Sciatic nerve (tissue), 2 donors: Measurements from ENCODE around the gene IL21. TPM values are rescaled to one million over a fixed set of nuclear protein-coding genes. Genes with fewer than 3 reads are reported as not detected.

Experiments used
- ATAC-seq: fragments of 200-7000 bp; cut with Tn5 transposase; one replicate; pipeline ENCODE4 v1.9.1; 2020; ENCODE audit warnings: mild to moderate bottlenecking, moderate library complexity
- DNase-seq: peaks from one replicate; pipeline ENCODE4 v3.0.0-alpha.2; 2020; ENCODE audit warnings: low spot score
- intact Hi-C: fragments of 100-400 bp; cut with DNase I; formaldehyde crosslinking; loops from one replicate; pipeline ENCODE4 v1.14.2; 2022
- total RNA-seq: library from RNA; stranded (reverse); fragmentation: NEBNext Ultra II Directional; extraction: Animal tissue kit (Norgen Biotek cat#: 25700); gene quantifications from one replicate; pipeline ENCODE4 v1.2.1, GENCODE V29; 2021
- donor health status: DM: no; HTN: no; CAD: no.
- donor health status: DM: no; HTN: no; CAD: no.

Gene IL21
- total RNA-seq, 1 donor from 2014 or later, result not detected

DNA sequence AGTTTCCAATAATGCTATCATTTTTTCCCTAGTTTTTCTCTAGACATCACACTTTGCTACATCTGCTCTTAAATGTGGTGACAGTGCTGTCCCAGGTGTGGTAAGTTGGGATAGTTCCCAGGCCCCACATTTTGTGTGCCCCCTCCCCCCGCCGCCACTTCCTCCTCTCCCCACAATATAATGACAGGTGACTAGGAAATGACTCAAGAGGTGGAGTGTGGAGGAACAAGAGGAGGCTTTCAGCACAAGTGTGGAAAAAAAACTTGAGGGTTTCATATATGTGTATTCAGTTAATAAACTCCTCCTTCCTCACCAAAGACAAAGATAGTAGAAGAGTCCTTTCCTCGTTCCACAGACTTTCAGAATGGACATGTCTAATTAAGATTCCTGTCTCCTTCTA is 18.3 kb upstream of the IL21 start:
- intact Hi-C loops, result no loop called here
- ATAC-seq (no peak), DNase-seq (no peak)

DNA sequence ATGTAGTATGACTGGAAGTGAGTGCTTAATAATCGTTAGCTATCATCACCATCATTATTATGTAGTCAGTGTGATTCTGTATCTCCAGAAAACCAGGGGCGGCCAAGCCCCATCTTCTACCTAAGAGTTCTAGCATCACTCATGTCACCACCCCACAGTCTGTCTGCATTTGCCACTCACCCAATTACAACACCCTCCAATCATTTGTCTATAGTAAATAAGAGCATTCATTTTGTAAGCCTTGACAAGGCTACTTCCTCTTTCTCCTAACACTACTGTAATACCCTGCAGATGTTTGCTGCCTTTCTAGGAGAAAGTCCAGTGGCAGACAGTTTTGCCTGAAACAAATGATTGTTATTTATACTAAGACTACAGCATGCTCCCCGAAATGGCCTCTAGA is 15.8 kb upstream of the IL21 start:
- ATAC-seq (no peak), DNase-seq (no peak)
- intact Hi-C loops, result no loop called here

DNA sequence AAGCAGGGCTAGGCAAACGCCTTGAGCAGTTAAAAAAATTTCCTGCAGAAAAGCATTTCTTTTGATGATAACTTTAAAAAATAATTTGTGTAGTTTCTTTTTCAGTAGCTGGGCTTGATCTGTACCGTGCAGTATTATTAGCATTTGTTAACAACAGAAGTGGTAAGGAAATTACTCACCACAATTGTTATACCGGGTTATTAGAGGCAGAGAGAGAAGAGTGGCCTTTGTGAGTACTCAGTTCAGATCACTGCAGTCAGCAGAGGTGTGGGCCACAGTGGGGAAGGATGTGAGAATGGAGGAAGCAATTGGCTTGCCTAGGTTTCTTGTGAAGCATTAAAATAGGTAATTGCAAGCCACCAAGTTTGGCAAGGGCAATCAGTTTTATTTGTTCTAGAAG is 14.3 kb upstream of the IL21 start:
- no peak for DNase-seq
- intact Hi-C loops, result no loop called here
- ATAC-seq, result no peak

DNA sequence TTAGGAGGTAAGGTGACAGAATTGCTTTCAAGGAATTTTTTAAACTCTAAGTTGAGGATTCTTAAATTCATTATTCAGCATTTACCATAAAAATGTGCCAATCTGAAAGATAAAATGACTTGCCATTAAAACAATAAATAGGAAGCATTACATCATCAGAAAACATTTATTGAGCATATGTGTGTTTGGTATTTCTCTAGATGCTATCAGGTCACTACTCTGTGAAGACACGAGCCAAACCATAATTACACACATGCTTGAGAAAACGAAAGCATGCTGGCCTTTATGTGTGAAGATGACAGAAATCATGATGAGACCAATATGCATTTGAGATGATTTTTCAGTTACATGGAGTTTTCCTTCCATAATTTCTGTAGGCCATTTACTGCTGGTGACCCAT is 12.3 kb upstream of the IL21 start:
- intact Hi-C loops, result no loop called here

DNA sequence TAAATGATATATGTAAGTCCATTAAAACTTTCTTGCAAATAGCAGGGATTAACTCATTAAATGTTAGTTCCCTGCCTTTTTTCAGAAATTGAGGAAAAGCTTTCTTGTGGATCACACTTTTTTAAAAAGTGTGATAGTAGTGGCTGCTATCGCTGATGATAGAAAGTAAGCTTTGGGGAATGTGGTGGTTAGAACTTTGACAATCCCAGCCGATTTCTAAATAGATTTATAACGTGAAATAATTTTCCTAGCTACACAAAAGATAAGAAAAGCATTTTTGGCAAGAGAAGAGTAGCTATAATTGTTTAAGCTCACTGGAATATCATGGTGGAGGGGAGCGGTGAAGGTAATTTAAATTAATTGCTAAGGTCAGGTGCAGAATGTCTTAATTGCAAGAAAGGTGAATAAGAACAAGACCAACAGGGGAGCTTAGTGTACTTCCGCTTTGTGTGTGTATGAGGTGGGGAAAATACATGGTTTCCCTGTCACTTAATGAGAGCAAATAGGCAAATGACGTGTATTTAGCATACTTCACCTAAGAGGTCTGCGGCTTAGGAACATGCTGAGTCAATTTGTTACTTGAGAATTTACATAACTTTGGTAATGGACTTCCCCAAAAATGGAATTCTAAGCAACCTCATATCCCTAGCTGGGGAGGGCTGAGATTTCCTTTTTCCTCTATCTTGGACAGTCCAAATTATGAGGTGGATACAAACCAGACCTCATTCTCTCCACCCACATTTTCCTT is 11.7 kb upstream of the IL21 start:
- DNase-seq (no peak), ATAC-seq (no peak)
- intact Hi-C loops, result no loop called here

More for the DNA sequence above, 12.3 kb upstream of the IL21 start:
- DNase-seq, result no peak
- ATAC-seq, result no peak

DNA sequence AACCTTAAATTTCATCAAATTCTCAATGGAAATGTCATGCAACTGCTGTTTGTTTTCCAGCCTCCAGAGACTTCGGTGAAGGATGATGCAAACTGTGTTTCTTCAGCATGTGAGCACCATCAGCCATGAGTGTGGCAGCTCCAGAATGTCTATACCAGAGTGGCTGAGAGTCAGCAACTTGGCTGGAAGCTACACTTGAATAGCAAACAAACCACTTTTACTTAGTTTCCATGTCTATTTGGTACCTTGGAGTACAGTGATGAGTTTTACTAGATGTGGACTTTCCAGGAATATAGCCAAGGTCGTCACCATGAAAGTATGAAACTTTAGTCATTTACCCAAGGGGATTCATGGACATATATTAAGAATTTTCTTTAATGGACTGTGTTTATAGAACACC is 4.3 kb upstream of the IL21 start:
- DNase-seq (no peak), ATAC-seq (no peak)
- intact Hi-C loops, result no loop called here

DNA sequence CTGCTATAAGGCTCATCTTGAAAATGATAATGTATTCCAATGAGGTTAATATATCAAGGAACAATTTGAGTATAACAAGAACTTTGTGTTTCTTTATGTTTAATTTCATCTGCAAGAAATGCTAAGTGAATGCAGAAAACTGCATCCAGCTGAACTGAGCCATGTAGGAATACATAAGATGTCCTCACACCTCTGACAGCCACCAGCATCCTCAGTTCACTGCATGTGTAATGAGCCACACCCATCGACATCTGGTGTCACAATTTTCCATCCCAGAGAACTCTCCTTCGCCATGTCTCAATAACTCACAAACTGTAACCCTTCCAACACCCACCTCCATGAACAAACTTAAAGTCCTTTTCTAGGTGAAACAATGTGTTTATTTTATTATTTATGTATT is 3.3 kb upstream of the IL21 start:
- intact Hi-C loops, result no loop called here
- DNase-seq (no peak), ATAC-seq (no peak)

DNA sequence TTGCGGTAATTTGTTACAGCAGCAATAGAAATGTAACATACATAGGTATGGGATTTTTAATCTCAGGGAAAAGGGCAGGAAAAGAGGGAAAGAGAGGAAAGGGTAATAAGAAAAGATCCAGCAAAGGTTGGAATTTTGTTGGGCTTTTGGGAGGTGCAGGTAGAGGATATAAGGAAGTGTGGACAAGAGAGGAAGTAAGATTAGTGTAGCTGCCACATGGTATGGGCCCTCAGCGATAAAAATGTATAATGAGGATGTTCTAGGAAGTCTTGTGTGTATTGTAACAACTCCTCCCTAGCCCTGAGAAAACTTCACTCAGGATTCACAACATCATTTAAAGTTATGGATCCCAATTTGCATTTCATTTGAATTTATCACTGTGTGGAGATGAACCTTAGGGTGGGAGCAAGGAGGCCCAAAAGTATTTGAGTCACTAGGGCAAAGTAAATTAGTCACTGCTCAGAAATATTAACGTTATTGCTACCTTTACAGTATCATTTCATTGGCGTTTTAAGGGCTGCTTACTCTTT is 2.8 kb upstream of the IL21 start:
- DNase-seq, result no peak
- intact Hi-C loops, result no loop called here
- no peak for ATAC-seq

DNA sequence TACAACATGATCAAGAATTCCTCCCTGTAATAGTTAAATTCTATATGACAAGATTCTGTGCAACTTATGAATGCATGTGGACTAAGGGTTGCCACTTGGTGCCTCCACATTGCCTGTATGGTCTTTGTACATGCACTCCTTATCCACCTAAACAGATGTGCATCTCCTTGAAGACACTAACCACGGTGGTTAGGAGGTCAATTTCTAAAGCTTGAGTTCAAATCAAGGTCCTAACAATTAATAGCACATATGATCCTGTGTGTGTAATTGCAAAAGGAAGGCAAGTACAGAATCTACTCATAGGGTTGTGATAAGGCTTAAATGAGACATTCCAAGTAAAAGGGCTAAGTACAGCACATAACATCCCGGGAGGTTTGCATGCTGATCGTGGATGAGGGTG is 1.5 kb upstream of the IL21 start:
- no peak for ATAC-seq
- DNase-seq, result no peak
- intact Hi-C loops, result no loop called here

DNA sequence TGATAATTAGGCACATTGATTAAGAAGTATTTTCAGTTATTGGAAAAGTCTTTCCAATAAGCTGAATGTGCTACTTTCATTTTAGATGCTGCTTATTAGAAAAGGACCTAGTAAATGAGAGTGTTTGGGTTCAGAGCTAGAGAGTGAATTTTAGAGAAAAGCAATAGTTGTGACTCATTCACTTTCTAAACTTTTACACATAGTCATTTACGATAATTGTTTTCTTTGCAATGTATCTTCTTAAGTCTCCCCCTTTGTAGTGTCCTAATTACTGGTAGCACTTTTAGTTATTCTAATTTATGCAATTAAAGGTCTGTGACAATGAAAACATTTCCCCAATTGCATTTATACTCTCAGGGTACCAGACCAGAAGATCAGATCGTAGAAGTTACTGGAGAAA is 1.3 kb downstream of the IL21 start:
- intact Hi-C loops, result no loop called here
- ATAC-seq (no peak), DNase-seq (no peak)

DNA sequence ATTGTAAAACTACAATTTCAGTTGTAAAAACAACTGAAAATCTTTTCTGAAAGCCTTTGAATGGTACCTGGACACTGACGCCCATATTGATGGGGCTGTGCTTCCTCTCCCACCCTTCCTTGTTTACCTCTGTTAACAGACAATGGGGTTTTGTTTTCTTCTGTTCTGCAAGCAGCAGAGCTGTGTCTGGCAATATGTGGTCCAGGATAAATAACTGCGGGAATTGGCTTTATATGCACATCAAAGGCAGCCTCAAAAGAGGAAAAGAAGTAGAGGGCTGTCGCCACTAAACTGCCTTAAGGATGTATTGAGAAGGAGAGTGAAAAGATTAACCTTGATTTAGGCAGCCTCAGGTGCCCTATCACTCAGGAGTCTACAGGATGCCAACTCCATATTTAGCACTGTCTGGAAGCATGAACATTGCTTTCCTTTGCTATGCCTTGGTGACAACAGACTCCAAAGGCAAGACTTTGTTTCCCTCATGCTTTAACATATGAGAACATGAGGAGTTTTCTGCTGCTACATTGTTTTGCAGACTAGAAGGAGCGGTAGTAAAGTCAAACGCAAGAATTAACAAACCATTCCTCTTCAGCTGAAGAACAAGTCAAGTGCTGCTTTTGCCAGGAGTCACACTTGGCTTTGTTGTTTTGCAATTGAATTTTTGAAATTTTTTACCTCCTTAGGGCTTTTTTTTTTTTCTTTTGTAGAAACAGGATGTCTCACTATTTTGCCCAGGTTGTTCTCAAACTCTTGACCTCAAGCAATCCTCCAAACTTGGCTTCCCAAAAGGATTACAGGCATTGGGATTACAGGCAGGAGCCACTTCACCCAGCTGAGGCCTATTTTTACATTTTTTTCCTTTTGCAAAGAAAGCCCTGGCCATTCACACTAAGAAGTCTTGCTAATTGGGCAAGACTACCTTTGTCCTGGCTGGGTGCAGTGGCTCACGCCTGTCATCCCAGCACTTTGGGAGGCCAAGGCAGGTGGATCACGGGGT is 3.0 kb downstream of the IL21 start:
- ATAC-seq, result no peak
- intact Hi-C loops, result no loop called here
- no peak for DNase-seq

DNA sequence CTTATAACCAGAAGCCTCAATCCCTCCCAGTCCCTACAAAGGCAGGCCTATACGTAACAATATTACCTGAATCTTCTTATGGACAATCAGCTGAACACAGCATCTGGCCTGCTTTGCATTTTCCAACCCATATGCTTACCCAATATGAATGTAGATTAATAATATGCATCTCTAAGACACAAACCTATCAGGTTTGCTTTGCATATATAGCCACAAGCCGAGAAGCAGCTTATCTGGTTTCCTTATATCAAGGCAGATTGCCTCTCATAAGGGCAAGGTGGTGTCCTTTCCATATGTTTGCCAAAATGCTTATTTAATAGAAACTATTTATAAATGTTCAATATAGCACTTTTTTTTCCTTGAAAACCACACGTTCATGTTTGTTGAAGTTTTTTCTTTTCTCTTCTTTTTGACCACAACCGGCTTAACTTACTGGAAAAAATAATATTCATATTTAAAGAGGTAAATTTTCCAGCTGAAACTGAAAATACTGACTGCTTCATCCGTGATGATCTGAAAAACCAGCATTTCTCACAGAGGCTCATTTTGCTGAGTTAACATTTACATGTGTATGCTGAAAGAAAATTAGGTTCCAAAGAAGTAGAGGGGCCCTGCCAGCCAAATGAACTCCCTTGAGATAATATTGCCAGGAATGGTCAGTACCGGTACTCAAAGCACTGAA is 3.8 kb downstream of the IL21 start:
- no peak for DNase-seq
- no peak for ATAC-seq
- intact Hi-C loops, result no loop called here

DNA sequence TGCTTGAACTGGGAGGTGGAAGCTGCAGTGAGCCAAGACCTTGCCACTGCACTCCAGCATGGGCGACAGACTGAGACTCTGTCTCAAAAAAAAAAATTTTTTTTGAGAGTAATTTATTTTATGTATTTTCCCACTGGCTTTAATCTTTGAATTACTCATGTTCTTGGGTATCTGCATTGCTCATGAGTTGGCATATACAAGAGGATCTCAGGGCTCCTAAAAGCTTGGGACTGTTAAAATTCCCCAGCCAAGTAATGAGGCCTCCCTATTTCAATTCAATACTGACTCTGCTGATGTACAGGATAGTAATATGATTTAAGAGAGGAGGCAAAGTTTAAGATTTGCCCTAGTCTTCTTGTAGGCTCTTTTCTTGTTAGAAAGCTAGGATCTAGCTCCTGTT is 6.2 kb downstream of the IL21 start:
- intact Hi-C loops, result no loop called here
- ATAC-seq (no peak), DNase-seq (no peak)

DNA sequence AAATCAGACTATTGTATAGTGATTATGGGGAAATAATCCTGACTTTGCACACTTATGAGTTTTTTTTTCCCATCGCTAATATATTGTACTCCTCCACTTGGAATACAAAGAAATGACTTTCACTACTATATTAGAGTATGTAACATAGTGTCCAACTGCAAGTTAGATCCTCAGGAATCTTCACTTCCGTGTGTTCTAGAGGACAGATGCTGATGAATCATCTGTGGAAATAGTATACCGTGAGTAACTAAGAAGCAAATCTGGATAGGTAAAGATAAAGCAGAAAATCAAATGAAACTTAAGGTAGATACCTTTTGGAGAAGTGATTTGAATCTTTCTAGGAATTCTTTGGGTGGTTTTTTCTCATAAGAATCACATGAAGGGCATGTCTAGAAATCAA is 8.3 kb downstream of the IL21 start:
- DNase-seq (no peak), ATAC-seq (no peak)
- intact Hi-C loops, result no loop called here

DNA sequence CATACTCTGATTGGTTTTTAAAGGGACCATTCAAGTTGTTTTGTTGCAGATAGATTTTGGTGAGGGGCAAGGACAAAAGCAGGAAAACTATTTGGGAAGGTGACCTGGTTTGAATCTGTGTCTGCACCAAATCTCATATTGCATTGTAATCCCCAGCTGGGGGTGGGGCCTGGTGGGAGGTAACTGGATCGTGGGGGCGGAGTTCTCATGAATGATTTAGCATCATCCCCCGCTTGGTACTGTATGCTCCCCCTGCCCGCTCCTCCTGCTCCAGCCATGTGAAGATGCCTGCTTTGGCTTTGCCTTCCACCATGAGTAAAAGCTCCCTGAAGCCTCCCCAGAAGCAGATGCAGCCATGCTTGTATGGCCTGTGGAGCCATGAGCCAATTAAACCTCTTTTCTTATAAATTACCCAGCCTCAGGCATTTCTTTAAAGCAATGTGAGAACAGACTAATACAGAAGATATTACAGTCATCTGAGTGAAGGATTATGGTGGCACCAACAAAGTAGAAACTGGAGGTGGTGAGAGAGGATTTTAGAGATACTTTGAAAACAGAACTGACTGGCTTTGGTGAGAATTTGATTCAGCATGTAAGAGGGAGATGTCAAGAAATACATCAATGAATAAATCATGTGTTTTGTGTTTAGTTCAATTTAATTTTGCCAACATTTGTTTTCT is 14.4 kb downstream of the IL21 start:
- DNase-seq (no peak), ATAC-seq (no peak)
- intact Hi-C loops, result no loop called here

DNA sequence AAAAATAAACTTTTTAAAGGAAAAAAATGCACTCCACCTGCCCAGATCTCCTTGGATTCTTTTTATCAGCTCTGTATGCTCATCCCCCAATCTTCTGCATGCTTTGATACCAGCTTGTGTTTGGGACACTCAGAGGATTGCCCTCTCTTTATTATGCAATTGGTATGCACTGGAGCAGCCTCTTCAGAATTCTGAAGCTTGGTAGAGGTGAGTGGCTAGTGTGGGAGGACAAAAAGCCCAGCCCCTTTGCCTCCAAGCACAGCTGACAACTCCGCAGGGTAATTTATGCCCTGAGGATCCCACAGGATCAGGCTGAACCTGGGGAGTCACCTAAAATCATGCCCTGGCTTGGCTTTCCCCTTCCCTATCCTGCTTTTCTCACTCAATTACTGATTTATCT is 16.7 kb downstream of the IL21 start:
- intact Hi-C loops, result no loop called here
- DNase-seq, result no peak
- ATAC-seq, result no peak

DNA sequence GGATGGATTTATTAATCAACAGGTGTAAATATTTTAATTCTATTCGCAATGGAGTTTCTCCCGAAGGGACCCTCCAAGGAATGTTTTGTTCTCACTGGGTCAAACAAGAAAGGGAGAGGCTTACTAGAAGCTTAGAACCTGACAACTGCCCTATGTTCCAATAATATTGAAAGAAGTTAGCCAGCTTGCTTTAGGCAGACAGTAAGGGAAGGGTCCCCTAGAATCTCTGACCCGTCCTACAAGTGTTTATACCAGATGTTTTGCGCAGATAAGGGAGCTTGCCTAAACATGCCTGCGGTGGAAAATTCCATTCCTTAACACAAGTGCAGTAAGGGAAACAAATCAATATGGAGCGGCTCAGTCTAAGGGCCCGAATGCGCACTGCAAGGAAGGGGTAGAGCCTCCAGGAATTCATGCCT is 17.7 kb downstream of the IL21 start:
- DNase-seq (no peak), ATAC-seq (no peak)
- intact Hi-C loops, result no loop called here

DNA sequence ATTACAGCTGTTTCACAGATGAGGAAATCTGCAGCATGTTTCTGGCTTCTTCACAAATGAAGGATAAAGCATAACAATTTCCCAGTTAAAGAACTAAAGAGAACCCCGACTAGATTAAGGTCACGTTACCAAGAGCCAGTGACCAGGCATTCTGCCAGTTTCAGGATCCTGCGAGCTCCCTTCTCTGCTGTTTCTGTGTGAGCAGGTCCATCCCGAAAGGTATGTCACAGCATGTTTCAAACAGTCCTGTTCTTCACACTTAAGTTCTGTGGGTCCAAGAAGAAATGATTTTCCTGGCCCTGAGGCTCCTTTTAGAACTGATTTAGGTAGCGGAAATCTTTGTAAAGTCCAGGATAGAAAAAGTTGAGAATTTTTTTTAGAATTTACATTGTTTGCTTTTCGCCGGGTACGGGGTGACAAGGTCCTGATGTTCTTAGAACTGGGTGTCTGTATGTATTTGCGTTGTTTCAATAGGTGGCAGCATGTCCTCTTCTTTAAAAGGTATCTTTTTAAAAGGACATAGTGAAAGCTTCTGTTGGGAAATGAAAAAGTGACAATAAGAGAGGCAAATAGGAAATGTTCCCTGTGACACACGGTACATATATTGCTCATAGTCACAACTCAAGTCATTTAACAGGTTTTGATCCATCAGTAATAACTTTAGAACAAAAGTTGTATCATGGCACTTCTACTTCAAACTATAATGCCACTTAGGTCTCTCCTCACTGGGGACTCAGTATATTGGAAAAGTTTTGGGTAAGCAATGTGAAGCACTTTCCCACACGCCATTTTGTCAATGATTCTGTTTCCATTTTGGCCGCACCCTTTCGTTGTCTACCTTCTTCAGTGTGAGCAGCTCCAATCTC is 18.4 kb downstream of the IL21 start:
- intact Hi-C loops, result no loop called here
- ATAC-seq, result no peak
- no peak for DNase-seq
